Measurements from ENCODE around the gene ITGA11.

The ITGA11 gene

GRCh38 chr15:68307131-68307928, 124.6 kb downstream of the ITGA11 start:
- peak; percentile 30 for DNase-seq

GRCh38 chr15:68305420-68305871, 126.5 kb downstream of the ITGA11 start:
- peak; percentile 33 for DNase-seq

DNA sequence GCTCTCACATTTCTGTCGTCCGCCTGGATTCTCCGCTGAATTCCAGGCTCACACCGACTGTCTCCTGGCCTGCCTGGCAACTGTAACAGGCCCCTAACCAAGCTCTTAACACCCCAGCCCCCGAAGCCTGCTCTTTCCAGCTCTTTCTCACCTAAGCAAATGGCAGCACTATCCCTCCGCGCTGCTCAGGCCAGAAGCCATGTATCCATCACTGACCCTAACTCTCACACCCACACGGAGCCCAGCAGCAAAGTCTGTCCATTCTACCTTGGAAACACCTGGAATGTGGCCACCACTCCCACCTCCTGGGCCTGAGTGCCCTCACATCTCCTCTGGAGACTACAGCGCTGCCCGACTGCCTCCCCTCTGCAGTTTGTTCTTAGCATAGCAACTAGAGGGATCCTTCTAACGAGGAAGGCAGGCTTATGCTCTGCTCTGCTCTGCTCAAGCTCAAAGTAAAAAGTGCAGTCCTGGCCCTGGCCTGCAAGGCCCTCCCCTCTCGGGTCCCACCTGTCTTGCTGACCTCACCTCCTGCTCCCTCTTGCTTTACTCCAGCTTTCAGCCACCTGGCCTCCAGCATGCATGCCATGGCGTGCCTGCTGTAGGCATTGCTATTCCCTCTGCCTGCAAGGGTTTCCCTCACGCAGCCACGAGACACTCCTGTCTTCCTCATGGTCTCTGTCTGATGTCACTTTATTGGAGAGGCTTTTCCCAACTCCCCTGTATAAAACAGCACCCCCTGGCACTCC, 127.2 kb downstream of the ITGA11 start:
- peak; percentile 38 for DNase-seq

DNA sequence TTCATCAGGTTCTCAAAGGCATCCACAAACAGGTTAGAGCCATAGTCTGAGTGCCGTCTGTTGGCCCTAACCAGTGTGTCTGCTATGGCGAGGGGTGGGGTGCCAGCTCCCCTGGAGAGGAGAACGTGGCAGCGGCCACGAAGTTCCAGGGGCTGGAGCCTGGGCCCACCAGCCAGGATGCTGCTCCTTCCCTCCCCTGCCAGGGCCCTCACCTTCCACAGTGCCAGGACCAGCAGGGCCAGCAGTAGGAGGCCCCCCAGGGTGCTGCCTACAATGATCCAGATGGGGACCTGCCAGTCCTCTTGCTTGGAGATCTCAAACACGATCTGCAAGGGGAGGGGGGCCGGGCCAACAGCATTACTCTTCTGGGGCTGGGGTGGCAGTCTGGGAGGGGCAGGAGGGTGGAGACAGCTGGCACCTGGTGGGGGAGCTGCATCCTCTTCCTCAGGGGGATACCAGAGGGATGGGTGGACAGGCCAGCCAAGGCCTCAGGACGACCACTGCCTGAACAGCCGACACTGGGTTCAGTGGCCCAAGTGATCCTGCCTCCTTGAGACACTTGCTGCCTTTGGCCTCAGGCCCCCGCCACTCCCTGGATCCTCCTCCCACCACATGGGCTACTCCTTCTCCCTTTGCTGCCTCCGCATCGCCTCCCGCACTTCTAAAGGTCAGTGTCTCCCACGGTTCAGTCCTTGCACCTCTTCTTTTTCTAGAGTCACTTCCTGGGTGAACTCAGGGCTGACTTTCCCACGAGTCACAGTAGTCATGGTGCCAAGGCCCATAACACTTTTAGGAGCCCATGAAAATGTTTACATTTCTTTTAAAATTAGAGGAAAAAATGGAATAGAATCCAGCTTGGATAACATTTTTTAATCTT, 128.2 kb downstream of the ITGA11 start:
- peak; percentile 33 for DNase-seq

DNA sequence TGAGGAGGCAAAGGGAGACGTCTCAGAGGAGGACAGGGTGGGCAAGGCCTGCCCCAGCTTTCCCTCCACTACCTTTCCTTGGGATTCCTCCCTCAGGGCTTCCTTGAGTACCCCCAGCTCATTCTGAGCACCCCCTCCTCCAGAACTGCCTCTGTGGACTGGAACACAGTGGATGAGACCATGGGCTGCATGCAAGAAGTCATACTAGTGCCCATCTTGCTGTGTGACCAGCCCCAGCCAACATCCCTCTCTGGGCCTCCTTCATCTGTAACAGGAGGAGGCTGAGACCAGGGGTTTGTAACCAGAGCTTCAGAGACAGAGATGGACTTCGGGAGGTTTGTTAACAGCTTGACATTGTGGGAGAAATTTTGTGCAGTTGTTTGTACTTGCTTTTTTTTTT, 128.8 kb downstream of the ITGA11 start:
- DNase-seq: no peak

- no peak for DNase-seq
These were observed 129.2 kb downstream of the ITGA11 start for GRCh38 chr15:68302729-68303128.

DNA sequence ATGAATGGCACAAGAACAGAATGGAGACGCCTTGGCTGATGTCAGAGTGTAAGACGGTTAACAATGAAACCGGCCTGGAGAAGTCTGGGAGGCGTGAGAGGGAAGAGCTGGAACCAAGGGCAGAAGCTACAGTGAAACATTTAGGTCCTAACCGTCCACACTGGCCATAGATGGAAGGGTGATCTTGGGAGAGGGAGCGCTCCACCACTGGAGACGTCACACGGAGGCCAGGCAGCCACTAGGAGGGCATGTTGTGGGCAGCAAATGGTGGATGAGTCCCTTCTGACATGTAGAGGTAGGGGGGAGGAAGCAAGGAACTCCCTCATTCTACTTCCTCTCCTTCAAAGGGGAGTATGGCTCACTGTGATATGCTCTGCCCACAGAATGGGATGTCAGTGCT, 130.7 kb downstream of the ITGA11 start:
- peak; percentile 36 for DNase-seq

DNA sequence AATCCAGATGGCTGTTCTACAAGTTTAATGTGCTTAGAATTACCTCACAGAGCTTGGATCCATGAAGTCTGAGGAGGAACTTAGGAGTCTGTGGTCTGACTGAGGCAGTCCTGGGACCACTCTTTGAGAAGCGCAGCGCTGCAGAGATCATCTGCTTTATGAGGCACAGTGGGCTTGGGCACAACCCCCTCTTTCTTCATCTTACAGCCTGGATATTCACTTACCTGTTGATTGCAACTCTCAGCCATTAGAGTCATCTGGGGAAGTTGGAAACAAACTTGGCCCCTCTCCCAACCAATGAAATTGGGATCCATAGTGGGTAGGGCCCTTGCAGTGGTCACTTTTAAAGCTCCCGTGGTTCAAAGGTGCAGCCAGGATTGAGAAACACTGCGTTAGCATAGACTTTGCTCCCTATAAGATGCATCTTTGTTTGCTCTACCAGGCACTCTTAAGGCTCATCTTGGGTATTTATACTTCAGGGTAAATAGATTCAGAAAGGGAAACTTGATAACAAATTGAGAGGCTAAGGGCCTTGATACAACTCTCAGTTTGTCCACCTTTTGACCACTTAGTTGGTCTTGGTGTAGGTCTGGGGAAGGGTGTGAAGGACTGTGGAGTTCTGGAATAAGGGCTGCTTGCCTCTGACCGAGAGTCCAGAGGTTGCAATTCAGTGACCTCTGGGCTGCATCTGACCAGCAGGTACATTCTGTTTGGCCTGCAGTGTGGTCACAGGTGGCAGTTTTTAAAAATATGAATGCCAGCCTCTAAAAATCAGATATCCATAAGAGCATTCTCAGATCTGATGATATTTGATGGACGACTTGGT, 131.6 kb downstream of the ITGA11 start:
- peak; percentile 23 for DNase-seq

DNA sequence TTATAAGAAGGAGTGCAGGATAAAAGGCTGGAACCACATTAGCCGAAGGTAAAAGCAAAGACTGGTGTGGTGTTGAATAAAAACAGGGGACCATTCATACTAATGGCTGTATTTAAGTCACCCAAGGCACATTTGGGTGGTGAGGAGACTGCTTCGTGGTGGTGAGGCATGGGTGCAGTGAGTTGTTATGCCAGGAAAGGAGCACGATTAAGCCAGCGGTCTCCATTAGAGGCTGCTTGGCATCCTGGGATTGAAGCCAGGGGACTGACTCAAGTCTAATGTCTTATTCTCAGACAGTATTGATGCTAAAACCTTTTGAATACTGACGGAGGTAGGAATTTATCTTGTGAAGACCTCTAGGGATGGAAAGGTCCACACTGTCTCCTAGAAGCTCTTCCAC, 132.5 kb downstream of the ITGA11 start:
- DNase-seq: peak; percentile 52

DNA sequence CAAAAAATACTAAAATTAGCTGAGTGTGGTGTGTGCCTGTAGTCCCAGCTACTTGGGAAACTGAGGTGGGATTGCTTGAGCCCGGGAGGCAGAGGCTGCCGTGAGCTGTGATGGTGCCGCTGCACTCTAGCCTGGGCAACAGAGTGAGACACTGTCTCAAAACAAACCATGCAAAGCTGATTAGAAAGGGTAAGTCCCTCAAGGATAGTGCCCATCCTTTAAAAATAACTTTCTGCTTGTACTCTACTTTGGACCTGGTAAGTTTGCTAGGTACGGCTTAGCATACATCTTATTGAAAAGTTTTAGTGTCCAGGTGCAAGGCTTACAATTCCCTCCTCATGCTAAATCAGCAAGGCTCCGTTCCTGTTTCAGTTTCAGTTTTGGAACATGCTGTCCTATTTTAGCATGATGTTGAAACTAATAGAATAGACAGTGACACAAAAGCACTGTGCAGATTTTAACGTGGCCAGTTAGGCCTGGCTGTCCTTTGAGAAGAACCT, 133.0 kb downstream of the ITGA11 start:
- DNase-seq: peak; percentile 47

DNA sequence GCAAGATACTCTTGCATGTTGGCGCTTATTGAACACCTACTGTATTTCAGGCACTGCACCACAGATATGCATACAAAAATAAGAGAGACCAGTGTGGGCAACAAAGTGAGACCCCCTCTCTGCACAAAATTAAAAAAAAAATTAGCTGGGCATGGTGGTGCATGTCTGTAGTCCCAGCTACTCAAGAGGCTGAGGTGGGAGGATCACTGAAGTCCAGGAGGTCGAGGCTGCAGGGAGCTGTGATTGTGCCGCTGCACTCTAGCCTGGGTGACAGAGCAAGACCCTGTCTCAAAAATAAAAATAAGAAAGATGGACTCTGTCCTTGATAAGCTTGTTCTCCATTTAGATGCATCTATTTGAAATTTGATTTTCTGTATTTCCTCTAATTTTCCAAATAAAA, 133.6 kb downstream of the ITGA11 start:
- DNase-seq: peak; percentile 17

GRCh38 chr15:68295014-68295805, 136.8 kb downstream of the ITGA11 start:
- DNase-seq: no peak

- DNase-seq: no peak
These were observed 139.0 kb downstream of the ITGA11 start for GRCh38 chr15:68292967-68293366.

DNA sequence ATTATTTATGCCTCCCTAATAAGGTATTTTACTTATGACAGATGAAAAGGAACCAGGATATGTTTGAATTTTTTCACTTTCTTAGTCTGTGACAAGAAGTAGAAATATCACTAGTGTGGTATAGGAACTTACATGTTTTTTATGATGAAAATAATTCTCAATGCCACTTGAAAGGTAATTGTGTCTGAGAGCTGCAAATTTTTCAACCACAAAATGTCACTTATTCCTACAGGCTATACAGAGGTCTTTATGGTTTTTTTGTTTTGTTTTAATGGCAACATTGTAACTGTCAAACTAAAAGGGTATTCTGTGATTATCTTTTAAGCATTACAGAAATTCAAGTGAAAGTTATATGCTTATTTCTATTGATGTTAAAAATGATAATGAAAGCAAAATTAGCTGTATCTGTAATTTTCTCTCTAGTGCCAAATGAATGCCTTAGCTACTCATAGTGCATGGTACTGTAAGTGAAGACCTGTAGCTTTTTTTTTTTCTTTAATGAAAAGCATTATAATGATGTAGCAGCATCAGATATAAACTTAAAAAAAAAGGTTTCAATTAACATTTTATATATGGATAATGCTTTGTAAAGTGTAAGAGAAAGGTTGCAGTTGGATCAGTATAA, 139.7 kb downstream of the ITGA11 start:
- DNase-seq: no peak

DNA sequence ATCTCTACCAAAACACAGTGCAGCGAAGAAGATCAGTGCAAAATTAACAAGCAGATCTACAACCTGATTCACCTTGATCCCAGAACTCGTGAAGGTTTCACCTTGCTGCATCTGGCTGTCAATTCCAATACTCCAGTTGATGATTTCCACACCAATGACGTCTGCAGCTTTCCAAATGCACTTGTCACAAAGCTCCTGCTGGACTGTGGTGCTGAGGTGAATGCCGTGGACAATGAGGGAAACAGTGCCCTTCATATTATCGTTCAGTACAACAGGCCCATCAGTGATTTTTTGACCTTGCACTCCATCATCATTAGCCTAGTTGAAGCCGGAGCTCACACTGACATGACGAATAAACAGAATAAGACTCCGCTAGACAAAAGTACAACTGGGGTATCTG, 141.2 kb downstream of the ITGA11 start:
- DNase-seq: no peak

GRCh38 chr15:68289621-68290352, 142.2 kb downstream of the ITGA11 start:
- DNase-seq: no peak

- no peak for DNase-seq
These were observed 142.9 kb downstream of the ITGA11 start for GRCh38 chr15:68289057-68289456.

GRCh38 chr15:68286256-68286655, 145.7 kb downstream of the ITGA11 start:
- no peak for DNase-seq

GRCh38 chr15:68285259-68285980, 146.5 kb downstream of the ITGA11 start:
- no peak for DNase-seq

All from activated CD8-positive, alpha-beta memory T cell treated with anti-CD3 and anti-CD28 coated beads, Interleukin-2, amount 50 U/mL, for 48 hours (primary cell).